Ovary (tissue), 3 donors: ENCODE data around the gene GRK2.

Source experiments
- CTCF ChIP-seq, 3 donors: fragments of 450-650 bp in 2 of 3; fragments of 200-600 bp in 1 of 3; IDR thresholded peaks; one replicate each; pipeline versions ENCODE4 v1.5.1 to v1.8.0; 2016 to 2022; ENCODE audit warnings: antibody characterized with exemption in 3 of 3, mild to moderate bottlenecking in 1 of 3
- POLR2A ChIP-seq: fragments of 450-650 bp; IDR thresholded peaks from one replicate; pipeline ENCODE4 v1.6.1; 2017; ENCODE audit warnings: antibody characterized with exemption, mild to moderate bottlenecking, moderate library complexity
- donor health status: DM: no; HTN: no; CAD: no.

GRCh38 chr11:67288198-67288451 lies 21.9 kb downstream of the GRK2 start:
- TF ChIP-seq CTCF (IDR thresholded peaks at IDR 0.05): no peak
- no peak for TF ChIP-seq POLR2A
